CD4-positive, alpha-beta T cell treated with Interleukin-17A for 4 hours (primary cell): ENCODE measurements around the gene MOCS2.
"Not testable (repeated sequence)": the region's sequence is repeated elsewhere in the genome, so short reads cannot be mapped to it uniquely, and the experiment has no call there.

Source experiments
- DNase-seq: peaks from one replicate; pipeline ENCODE4 v3.0.0-alpha.2; 2020; ENCODE audit warnings: mixed read lengths

MOCS2 gene

GRCh38 chr5:53109443-53110127 is at the start of gene MOCS2:
TSS of gene MOCS2 (minus strand) at chr5:53109757. CDS start at chr5:53107174, 2,583 bp downstream.
- DNase-seq: peak; percentile 94

GRCh38 chr5:53151713-53152458 is 42.3 kb upstream of the MOCS2 start:
- no peak for DNase-seq

GRCh38 chr5:53133020-53133419 is 23.5 kb upstream of the MOCS2 start:
- DNase-seq: no peak

- DNase-seq: no peak
Measured at GRCh38 chr5:53130266-53130665, 20.7 kb upstream of the MOCS2 start.

GRCh38 chr5:53128481-53128880 is 18.9 kb upstream of the MOCS2 start:
- DNase-seq: no peak

- no peak for DNase-seq
Measured at GRCh38 chr5:53127107-53127506, 17.6 kb upstream of the MOCS2 start.

GRCh38 chr5:53126521-53126920 is 17.0 kb upstream of the MOCS2 start:
- DNase-seq: no peak

GRCh38 chr5:53123702-53124101 is 14.1 kb upstream of the MOCS2 start:
- no peak for DNase-seq

- DNase-seq: no peak
Measured at GRCh38 chr5:53120165-53120564, 10.6 kb upstream of the MOCS2 start.

- DNase-seq: no peak
Measured at GRCh38 chr5:53118879-53119278, 9.3 kb upstream of the MOCS2 start.

GRCh38 chr5:53116597-53116996 is 7.0 kb upstream of the MOCS2 start:
- no peak for DNase-seq

- DNase-seq: no peak
Measured at GRCh38 chr5:53114988-53115387, 5.4 kb upstream of the MOCS2 start.

GRCh38 chr5:53113947-53114346 is 4.4 kb upstream of the MOCS2 start:
- DNase-seq: no peak

GRCh38 chr5:53112909-53113308 is 3.4 kb upstream of the MOCS2 start:
- no peak for DNase-seq

- not testable (repeated sequence) for DNase-seq
Measured at GRCh38 chr5:53112307-53112706, 2.8 kb upstream of the MOCS2 start.

GRCh38 chr5:53111139-53111538 is 1.6 kb upstream of the MOCS2 start:
- no peak for DNase-seq

GRCh38 chr5:53110156-53110555 is 599 bp upstream of the MOCS2 start:
- DNase-seq: peak; percentile 16

GRCh38 chr5:53109056-53109442 is 508 bp downstream of the MOCS2 start:
- DNase-seq: no peak

GRCh38 chr5:53105611-53106300 is 3.8 kb downstream of the MOCS2 start:
- DNase-seq: no peak

GRCh38 chr5:53100606-53101005 is 9.0 kb downstream of the MOCS2 start:
- DNase-seq: no peak

GRCh38 chr5:53099546-53099945 is 10.0 kb downstream of the MOCS2 start:
- DNase-seq: no peak

- DNase-seq: peak; percentile 77
Measured at GRCh38 chr5:53095931-53096525, 13.5 kb downstream of the MOCS2 start.

- no peak for DNase-seq
Measured at GRCh38 chr5:53095217-53095616, 14.3 kb downstream of the MOCS2 start.

GRCh38 chr5:53092242-53092641 is 17.3 kb downstream of the MOCS2 start:
- DNase-seq: no peak
